AG09309 (cell line): ENCODE measurements around the gene BDH1.
"Not testable (repeated sequence)": the region's sequence is repeated elsewhere in the genome, so short reads cannot be mapped to it uniquely, and the experiment has no call there.

Experiments
- DNase-seq: peaks from one replicate; pipeline ENCODE4 v3.0.0-alpha.2; 2010; ENCODE audit warnings: low read depth
- H3K4me3 ChIP-seq: 2 replicates; pipeline ENCODE4 v1.5.1; 2011; ENCODE audit warnings: mild to moderate bottlenecking, low read depth, low read length, moderate library complexity; ENCODE audit not compliant: control insufficient read depth
- CTCF ChIP-seq: IDR thresholded peaks from 2 replicates; pipeline ENCODE4 v1.5.1; 2011; ENCODE audit warnings: mild to moderate bottlenecking, low read depth, low read length, inconsistent platforms; ENCODE audit not compliant: insufficient read depth, control insufficient read depth; ENCODE audit errors: missing control alignments

The BDH1 gene

DNA sequence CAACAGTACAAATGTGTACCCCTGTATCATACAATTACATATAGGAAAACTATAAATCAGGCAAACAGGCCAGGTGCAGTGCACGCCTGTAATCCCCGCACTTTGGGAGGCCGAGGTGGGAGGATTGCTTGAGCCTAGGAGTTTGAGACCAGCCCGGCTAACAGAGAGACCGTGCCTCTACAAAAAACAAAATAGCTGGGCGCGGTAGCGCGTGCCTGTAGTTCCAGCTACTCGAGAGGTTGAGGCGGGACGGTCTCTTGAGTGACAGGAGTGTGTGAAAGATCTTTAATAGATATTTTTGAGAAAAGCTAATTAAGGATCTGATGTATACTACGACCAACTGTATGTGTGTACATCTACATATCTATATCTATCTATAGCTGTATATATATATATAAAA, 33.8 kb upstream of the BDH1 start:
- no peak for DNase-seq
- H3K4me3 ChIP-seq: no peak overlapping the region
- no peak for TF ChIP-seq CTCF

DNA sequence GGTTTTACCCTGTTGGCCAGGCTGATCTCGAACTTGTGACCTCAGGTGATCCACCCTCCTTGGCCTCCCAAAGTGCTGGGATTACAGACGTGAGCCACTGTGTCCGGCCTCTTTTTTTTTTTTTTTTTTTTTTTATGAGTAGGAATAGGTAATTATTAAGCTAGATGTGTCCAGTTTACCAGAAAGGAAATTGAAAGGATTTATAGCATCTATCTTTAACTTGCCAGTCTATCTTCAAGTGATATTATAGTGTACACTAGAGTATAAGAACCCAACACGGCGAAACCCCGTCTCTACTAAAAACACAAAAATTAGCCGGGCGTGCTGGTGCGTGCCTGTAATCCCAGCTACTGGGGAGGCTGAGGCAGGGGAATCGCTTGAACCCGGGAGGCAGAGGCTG, 31.0 kb upstream of the BDH1 start:
- not testable (repeated sequence) for DNase-seq, H3K4me3 ChIP-seq

- DNase-seq: no peak
- no peak for TF ChIP-seq CTCF
- H3K4me3 ChIP-seq: no peak overlapping the region
These were observed 30.4 kb upstream of the BDH1 start for GRCh38 chr3:197586181-197586580.

DNA sequence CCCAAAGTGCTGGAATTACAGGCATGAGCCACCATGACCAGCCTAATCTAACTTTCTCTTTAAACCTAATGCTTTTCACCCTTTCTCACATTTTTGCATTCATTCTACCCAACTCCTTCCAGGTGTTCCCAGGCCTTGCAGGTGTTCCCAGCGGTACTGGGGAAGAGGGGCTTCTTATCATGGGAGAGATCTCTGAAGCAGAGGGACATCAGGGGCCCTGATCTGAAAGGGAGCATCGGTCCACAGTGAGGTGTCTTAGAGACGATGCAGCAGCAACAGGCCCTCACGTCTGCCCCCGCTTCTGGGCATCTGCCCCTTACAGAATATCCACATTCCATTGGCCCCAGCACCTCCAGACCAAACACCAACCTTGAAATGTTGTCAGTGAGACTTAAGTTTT, 29.0 kb upstream of the BDH1 start:
- TF ChIP-seq CTCF: no peak
- DNase-seq: no peak
- no peak overlapping the region for H3K4me3 ChIP-seq

DNA sequence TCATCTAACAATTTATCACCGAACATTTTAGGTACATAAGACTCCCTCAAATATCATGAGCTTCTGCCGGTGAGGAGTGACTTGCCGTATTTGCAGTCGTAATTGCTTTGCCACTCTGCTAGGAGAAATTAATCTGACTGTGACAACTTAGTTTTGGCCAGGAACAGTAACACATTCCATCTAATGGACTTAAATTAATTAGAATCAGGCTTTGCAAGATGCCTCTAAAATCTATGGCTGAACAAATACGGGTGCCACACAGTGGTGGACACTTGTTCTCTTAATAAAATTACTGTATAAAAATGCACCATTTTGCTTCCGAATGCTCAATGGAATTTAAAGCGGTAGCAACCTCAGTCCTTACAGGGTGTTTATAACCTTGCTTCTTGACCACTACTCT, 27.6 kb upstream of the BDH1 start:
- DNase-seq: no peak
- TF ChIP-seq CTCF: no peak
- H3K4me3 ChIP-seq: no peak overlapping the region

GRCh38 chr3:197580253-197580691, 24.5 kb upstream of the BDH1 start:
- no peak for TF ChIP-seq CTCF
- no peak for DNase-seq
- H3K4me3 ChIP-seq: no peak overlapping the region

- DNase-seq: no peak
- H3K4me3 ChIP-seq: no peak overlapping the region
- TF ChIP-seq CTCF: no peak
These were observed 22.6 kb upstream of the BDH1 start for GRCh38 chr3:197578376-197578775.
